DLD1 (cell line): ENCODE data around the gene UBLCP1.
"Not testable (repeated sequence)": the region's sequence is repeated elsewhere in the genome, so short reads cannot be mapped to it uniquely, and the experiment has no call there.

Source experiments
- in situ Hi-C: cut with HindIII; loops from 2 replicates; pipeline ENCODE4 v1.10.0; 2017; ENCODE audit warnings: low sequenced_read_pairs

Gene UBLCP1

GRCh38 chr5:159244890-159245289 is 18.2 kb upstream of the UBLCP1 start:
- in situ Hi-C loops: no loop called here

- in situ Hi-C loops: no loop called here
Measured at GRCh38 chr5:159249158-159249557, 13.9 kb upstream of the UBLCP1 start.

- in situ Hi-C loops: no loop called here
Measured at GRCh38 chr5:159252195-159252594, 10.9 kb upstream of the UBLCP1 start.

- in situ Hi-C loops: no loop called here
Measured at GRCh38 chr5:159257007-159257406, 6.1 kb upstream of the UBLCP1 start.

GRCh38 chr5:159257629-159258283 is 5.3 kb upstream of the UBLCP1 start:
- in situ Hi-C loops: no loop called here

- in situ Hi-C loops: no loop called here
Measured at GRCh38 chr5:159258361-159258760, 4.7 kb upstream of the UBLCP1 start.

GRCh38 chr5:159260212-159260611 is 2.9 kb upstream of the UBLCP1 start:
- in situ Hi-C loops: not testable (repeated sequence)

- in situ Hi-C loops: no loop called here
Measured at GRCh38 chr5:159262472-159262858, 625 bp upstream of the UBLCP1 start.

- in situ Hi-C loops: no loop called here
Measured at GRCh38 chr5:159263569-159263905, 447 bp downstream of the UBLCP1 start.

- in situ Hi-C loops: not testable (repeated sequence)
Measured at GRCh38 chr5:159266764-159267163, 3.7 kb downstream of the UBLCP1 start.

- in situ Hi-C loops: no loop called here
Measured at GRCh38 chr5:159269723-159270122, 6.6 kb downstream of the UBLCP1 start.

GRCh38 chr5:159273923-159274322 is 10.8 kb downstream of the UBLCP1 start:
- in situ Hi-C loops: no loop called here

- in situ Hi-C loops: no loop called here
Measured at GRCh38 chr5:159274676-159275075, 11.6 kb downstream of the UBLCP1 start.

GRCh38 chr5:159286420-159287035 is 23.4 kb downstream of the UBLCP1 start:
- in situ Hi-C loops: no loop called here

- in situ Hi-C loops: no loop called here
Measured at GRCh38 chr5:159290741-159291140, 27.7 kb downstream of the UBLCP1 start.

- in situ Hi-C loops: no loop called here
Measured at GRCh38 chr5:159294921-159295320, 31.8 kb downstream of the UBLCP1 start.

GRCh38 chr5:159297300-159297699 is 34.2 kb downstream of the UBLCP1 start:
- in situ Hi-C loops: not testable (repeated sequence)

- in situ Hi-C loops: no loop called here
Measured at GRCh38 chr5:159301466-159301865, 38.4 kb downstream of the UBLCP1 start.

GRCh38 chr5:159301929-159302860 is 39.1 kb downstream of the UBLCP1 start:
- in situ Hi-C loops: not testable (repeated sequence)

- in situ Hi-C loops: no loop called here
Measured at GRCh38 chr5:159303286-159303685, 40.2 kb downstream of the UBLCP1 start.

GRCh38 chr5:159304961-159305595 is 42.0 kb downstream of the UBLCP1 start:
- in situ Hi-C loops: no loop called here
